Keratinocyte (primary cell): Measurements from ENCODE around the gene KLHL21. TPM values are rescaled to one million over a fixed set of nuclear protein-coding genes. Genes with fewer than 3 reads are reported as not detected.

ENCODE experiments used
- DNase-seq: peaks from one replicate; pipeline ENCODE4 v3.0.0-alpha.2; 2011; ENCODE audit warnings: low read depth, missing footprints, low spot score
- FAIRE-seq: peaks from 2 replicates; lab custom pipeline; 2011; peaks lifted over from hg19 to GRCh38; lab: Jason Lieb, UNC
- H2AFZ ChIP-seq: 2 replicates; pipeline ENCODE4 v1.6.0; 2012; ENCODE audit warnings: low read length, control low read depth, inconsistent platforms; ENCODE audit not compliant: control insufficient read depth
- H3K27ac ChIP-seq: 2 replicates; pipeline ENCODE4 v1.5.1; 2011; ENCODE audit warnings: low read length; ENCODE audit not compliant: control insufficient read depth, insufficient read depth
- H3K27me3 ChIP-seq: 3 replicates; pipeline ENCODE4 v1.6.0; 2011; ENCODE audit warnings: low read length; ENCODE audit not compliant: control insufficient read depth, insufficient read depth; ENCODE audit errors: extremely low read depth
- H3K36me3 ChIP-seq, 2 experiments: 2 replicates in 1 of 2; 3 replicates in 1 of 2; pipeline ENCODE4 v1.5.1; 2011; ENCODE audit warnings: low read length in 2 of 2, mild to moderate bottlenecking in 1 of 2; ENCODE audit not compliant: control insufficient read depth in 2 of 2, insufficient read depth in 2 of 2; ENCODE audit errors: extremely low read depth in 1 of 2
- H3K4me1 ChIP-seq: 3 replicates; pipeline ENCODE4 v1.5.1; 2011; ENCODE audit warnings: low read length; ENCODE audit not compliant: control insufficient read depth, insufficient read depth; ENCODE audit errors: extremely low read depth
- H3K4me2 ChIP-seq: 3 replicates; pipeline ENCODE4 v1.6.0; 2011; ENCODE audit warnings: low read depth, low read length; ENCODE audit not compliant: control insufficient read depth, insufficient read depth; ENCODE audit errors: extremely low read depth
- H3K4me3 ChIP-seq, 3 experiments: fragments of 200-600 bp in 1 of 3; sonication (generic) in 1 of 3; 2 replicates in 2 of 3; 3 replicates in 1 of 3; pipeline ENCODE4 v1.5.1; 2011 to 2016; ENCODE audit warnings: low read length in 3 of 3, mild to moderate bottlenecking in 3 of 3, control low read depth in 2 of 3, inconsistent platforms in 1 of 3, low read depth in 1 of 3, mixed read lengths in 1 of 3, mixed run types in 1 of 3, moderate library complexity in 1 of 3; ENCODE audit not compliant: control insufficient read depth in 2 of 3, insufficient read depth in 2 of 3; ENCODE audit errors: extremely low read depth in 1 of 3
- H3K79me2 ChIP-seq: 2 replicates; pipeline ENCODE4 v1.6.0; 2012; ENCODE audit warnings: low read length; ENCODE audit not compliant: control insufficient read depth, insufficient read depth
- H3K9ac ChIP-seq: 3 replicates; pipeline ENCODE4 v1.6.0; 2011; ENCODE audit warnings: low read length; ENCODE audit not compliant: control insufficient read depth, insufficient read depth; ENCODE audit errors: extremely low read depth
- H3K9me1 ChIP-seq: 3 replicates; pipeline ENCODE4 v1.6.0; 2011; ENCODE audit warnings: low read length; ENCODE audit not compliant: control insufficient read depth, insufficient read depth; ENCODE audit errors: extremely low read depth
- H3K9me3 ChIP-seq: 2 replicates; pipeline ENCODE4 v1.5.1; 2012; ENCODE audit warnings: low read depth, low read length; ENCODE audit not compliant: control insufficient read depth
- H4K20me1 ChIP-seq: 3 replicates; pipeline ENCODE4 v1.6.0; 2011; ENCODE audit warnings: low read length; ENCODE audit not compliant: control insufficient read depth, insufficient read depth; ENCODE audit errors: extremely low read depth
- EZH2 ChIP-seq: IDR thresholded peaks from one replicate; pipeline ENCODE4 v1.6.1; 2012; ENCODE audit warnings: inconsistent platforms, mild to moderate bottlenecking, low read length, moderate library complexity
- dilution Hi-C: fragments of 300-500 bp; cut with MboI; formaldehyde crosslinking; loops from one replicate; pipeline ENCODE4 v1.7.0; 2020; ENCODE audit warnings: low sequenced_read_pairs; ENCODE audit not compliant: extremely low pct_ligation_motif_present
- polyA plus RNA-seq, 5 experiments: library from polyadenylated mRNA; depleted of rRNA in 3 of 5; stranded (reverse) in 3 of 5; stranded (forward) in 1 of 5; unstranded in 1 of 5; fragments of >200 nt; gene quantifications; 1 replicate in 1 of 5; 2 replicates in 3 of 5; 3 replicates in 1 of 5; pipeline versions ENCODE4 v1.2.1 to v1.2.3, GENCODE V29; 2011 to 2012; ENCODE audit warnings: missing spikeins in 2 of 5, low read depth in 1 of 5, low replicate concordance in 1 of 5
- TF ChIP-seq, protein P1 (sequence below), 3 experiments: IDR thresholded peaks in 1 of 3; conservative IDR thresholded peaks in 1 of 3; optimal IDR thresholded peaks in 1 of 3; 2 replicates in 2 of 3; 3 replicates in 1 of 3; pipeline versions ENCODE3 to v1.5.1; 2011; ENCODE audit warnings: low read length in 3 of 3, mild to moderate bottlenecking in 3 of 3, moderate library complexity in 2 of 3, control low read depth in 1 of 3, inconsistent platforms in 1 of 3; ENCODE audit not compliant: insufficient read depth in 2 of 3; ENCODE audit errors: extremely low read depth in 1 of 3

Gene KLHL21
- polyA plus RNA-seq, 1 donor (not counting 4 experiments of a cell fraction or from before 2014, with no cell fraction given), result 24.8 TPM

DNA sequence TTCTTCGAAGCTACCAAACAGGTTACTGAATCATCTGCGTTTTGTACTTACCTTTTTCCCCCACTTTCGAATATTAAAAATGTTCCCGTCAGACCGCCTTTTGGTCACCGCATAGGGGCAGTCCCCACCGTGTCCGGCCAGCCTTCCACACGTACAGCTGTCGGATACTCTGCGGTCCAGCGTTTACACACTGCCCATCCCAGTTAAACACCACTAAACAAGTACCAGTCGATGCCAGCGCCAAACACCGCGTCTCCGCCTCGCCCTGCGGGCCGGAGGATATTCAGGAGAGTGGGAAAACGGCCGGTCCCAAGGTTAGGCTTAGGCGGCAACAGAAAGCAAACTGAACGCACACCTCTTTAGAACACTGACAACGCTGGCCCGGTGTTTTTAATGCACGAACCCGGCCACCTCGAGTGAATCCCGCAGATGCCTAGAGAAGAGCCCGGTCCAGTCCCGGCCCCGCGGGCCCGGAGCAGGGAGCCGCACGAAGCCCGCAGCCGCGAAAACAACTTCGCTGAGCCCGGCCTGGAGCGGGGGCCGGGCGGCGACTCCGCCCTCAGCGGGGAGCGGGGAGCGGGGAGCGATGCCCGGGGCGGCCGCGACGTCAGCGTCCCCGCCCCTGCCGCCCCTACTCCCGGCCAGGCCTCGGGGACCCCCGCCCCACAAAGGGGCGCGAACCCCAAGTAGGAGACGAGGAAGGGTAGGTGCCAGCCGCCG, 10.1 kb upstream of the KLHL21 start:
- FAIRE-seq, result no peak
- H3K79me2 ChIP-seq, result peaks cover 25% of the 10 kb centered on the region
- peak overlapping the region; percentile 84 for H2AFZ ChIP-seq
- dilution Hi-C loops, result no loop called here
- H3K4me2 ChIP-seq, result peak overlapping the region; percentile 97
- no peak for TF ChIP-seq EZH2
- TF ChIP-seq, protein P1, sequence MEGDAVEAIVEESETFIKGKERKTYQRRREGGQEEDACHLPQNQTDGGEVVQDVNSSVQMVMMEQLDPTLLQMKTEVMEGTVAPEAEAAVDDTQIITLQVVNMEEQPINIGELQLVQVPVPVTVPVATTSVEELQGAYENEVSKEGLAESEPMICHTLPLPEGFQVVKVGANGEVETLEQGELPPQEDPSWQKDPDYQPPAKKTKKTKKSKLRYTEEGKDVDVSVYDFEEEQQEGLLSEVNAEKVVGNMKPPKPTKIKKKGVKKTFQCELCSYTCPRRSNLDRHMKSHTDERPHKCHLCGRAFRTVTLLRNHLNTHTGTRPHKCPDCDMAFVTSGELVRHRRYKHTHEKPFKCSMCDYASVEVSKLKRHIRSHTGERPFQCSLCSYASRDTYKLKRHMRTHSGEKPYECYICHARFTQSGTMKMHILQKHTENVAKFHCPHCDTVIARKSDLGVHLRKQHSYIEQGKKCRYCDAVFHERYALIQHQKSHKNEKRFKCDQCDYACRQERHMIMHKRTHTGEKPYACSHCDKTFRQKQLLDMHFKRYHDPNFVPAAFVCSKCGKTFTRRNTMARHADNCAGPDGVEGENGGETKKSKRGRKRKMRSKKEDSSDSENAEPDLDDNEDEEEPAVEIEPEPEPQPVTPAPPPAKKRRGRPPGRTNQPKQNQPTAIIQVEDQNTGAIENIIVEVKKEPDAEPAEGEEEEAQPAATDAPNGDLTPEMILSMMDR (optimal IDR thresholded peaks at IDR 0.05 in 1 of 3, IDR thresholded peaks at IDR 0.05 in 1 of 3, conservative IDR thresholded peaks at IDR 0.05 in 1 of 3; ENCODE audit: extremely low read depth in 1 of 3, insufficient read depth in 2 of 3, low read length in 3 of 3), result peak in 1 of 3 experiments; percentile 12
- H3K9me3 ChIP-seq, result no peaks in the 10 kb centered on the region
- H3K9me1 ChIP-seq, result no peaks in the 10 kb centered on the region
- H3K4me3 ChIP-seq, result peak overlapping the region; percentile 58 to 87 (median 62)
- no peaks in the 10 kb centered on the region for H3K27me3 ChIP-seq
- H3K9ac ChIP-seq, result peak overlapping the region; percentile 88
- no peaks in the 10 kb centered on the region for H4K20me1 ChIP-seq
- H3K27ac ChIP-seq, result peak overlapping the region; percentile 92
- peaks cover 20% of the 10 kb centered on the region for H3K4me1 ChIP-seq
- no peak for DNase-seq
- peaks cover 4% of the 10 kb centered on the region in 2 experiments for H3K36me3 ChIP-seq

DNA sequence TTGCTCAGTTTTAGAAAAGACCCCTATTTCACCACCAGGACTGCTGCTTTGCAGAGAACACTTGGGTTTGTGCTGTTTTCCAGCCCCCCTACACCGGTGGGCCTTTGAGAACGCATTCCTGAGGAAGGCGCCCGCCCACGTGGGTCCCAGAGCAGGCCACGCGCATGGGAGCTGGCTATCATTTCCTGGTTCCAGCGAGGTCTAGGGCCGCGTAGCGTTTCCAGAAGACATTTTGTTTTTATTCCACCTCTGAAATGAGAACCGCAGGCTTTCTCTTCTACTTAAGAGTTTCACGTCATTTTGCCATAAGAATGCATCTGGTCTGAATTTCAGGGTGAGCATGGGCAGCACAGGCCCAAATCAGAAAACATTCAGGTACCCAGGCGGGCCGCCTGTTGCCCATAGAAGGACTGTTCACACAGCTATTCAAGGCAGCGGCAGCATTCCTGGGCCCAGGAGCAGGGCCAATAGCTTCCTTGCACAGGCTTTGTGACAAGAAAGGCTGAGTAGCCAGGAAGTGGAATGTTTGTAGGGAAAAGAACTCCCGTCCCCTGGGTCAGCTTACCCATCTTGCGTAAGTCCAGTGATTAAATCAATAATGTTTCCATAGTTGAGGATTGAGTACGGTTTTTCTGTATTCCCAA, 1.4 kb upstream of the KLHL21 start:
- peak overlapping the region; percentile 95 for H3K4me2 ChIP-seq
- H3K4me3 ChIP-seq, result peak overlapping the region in 2 of 3 experiments; percentile 74
- dilution Hi-C loops, result no loop called here
- TF ChIP-seq, protein P1 (optimal IDR thresholded peaks at IDR 0.05 in 1 of 3, IDR thresholded peaks at IDR 0.05 in 1 of 3, conservative IDR thresholded peaks at IDR 0.05 in 1 of 3; ENCODE audit: extremely low read depth in 1 of 3, insufficient read depth in 2 of 3, low read length in 3 of 3), result no peak
- no peak for TF ChIP-seq EZH2
- peaks cover 18% of the 10 kb centered on the region for H4K20me1 ChIP-seq
- H3K9me3 ChIP-seq, result no peaks in the 10 kb centered on the region
- FAIRE-seq (peak; percentile 58), DNase-seq (no peak)
- no peaks in the 10 kb centered on the region for H3K27me3 ChIP-seq
- H2AFZ ChIP-seq, result peak overlapping the region; percentile 71
- H3K79me2 ChIP-seq, result peaks cover 36% of the 10 kb centered on the region
- peaks cover 29% of the 10 kb centered on the region for H3K4me1 ChIP-seq
- no peaks in the 10 kb centered on the region for H3K9me1 ChIP-seq
- H3K9ac ChIP-seq, result peak overlapping the region; percentile 100
- H3K27ac ChIP-seq, result peak overlapping the region; percentile 97
- peaks cover 4 to 9% of the 10 kb centered on the region in 2 experiments for H3K36me3 ChIP-seq
